Effector CD8-positive, alpha-beta T cell (primary cell): Measurements from ENCODE around the gene MAP2K5.

Source experiments
- DNase-seq: peaks from one replicate; lab custom pipeline; 2025; lab: John Stamatoyannopoulos, UW

The MAP2K5 gene

GRCh38 chr15:67839499-67839928 lies 297.0 kb downstream of the MAP2K5 start:
- DNase-seq: no peak

DNA sequence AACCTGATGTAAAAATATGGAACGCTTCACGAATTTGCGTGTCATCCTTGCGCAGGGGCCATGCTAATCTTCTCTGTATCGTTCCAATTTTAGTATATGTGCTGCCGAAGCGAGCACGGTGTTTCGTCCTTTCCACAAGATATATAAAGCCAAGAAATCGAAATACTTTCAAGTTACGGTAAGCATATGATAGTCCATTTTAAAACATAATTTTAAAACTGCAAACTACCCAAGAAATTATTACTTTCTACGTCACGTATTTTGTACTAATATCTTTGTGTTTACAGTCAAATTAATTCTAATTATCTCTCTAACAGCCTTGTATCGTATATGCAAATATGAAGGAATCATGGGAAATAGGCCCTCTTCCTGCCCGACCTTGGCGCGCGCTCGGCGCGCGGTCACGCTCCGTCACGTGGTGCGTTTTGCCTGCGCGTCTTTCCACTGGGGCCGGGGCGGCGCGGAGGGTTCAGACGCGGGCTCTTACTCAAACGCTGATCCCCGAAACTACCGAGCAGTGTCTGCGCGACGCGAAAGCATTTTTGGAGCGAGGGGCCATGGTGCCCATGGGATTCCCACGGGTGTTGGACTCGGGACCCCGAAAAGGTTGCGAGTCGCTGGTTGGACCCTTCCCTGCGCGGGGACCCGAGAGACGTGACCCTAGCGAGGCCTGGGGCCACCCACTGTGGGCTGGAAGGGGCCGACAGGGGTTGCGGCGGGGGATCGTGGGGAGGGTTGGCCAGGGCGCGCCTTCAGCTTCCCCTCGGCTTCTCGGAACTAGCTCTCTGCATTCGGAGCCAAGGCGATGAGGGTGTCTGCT lies 297.6 kb downstream of the MAP2K5 start, which contains the start of gene RNU6-1:
TSS of gene RNU6-1 (minus strand) at position 117 of the 820 bp plus-strand sequence.
- DNase-seq: peak; percentile 92

- DNase-seq: no peak
Observed at GRCh38 chr15:67840749-67841512, 298.4 kb downstream of the MAP2K5 start.

DNA sequence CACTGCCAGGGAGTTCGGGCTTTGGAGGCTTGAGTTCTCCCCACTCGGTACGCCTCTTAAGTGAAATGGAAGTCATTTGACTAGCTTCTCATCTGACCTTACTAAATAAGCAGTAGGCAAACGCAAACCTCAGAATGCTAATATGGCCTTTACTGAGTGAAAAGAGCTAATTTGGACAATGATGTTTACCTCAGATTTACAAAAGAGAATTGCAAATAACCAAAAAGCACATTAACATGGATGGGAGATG lies 298.9 kb downstream of the MAP2K5 start:
- no peak for DNase-seq

- no peak for DNase-seq
Observed at GRCh38 chr15:67843092-67843501, 300.6 kb downstream of the MAP2K5 start.

DNA sequence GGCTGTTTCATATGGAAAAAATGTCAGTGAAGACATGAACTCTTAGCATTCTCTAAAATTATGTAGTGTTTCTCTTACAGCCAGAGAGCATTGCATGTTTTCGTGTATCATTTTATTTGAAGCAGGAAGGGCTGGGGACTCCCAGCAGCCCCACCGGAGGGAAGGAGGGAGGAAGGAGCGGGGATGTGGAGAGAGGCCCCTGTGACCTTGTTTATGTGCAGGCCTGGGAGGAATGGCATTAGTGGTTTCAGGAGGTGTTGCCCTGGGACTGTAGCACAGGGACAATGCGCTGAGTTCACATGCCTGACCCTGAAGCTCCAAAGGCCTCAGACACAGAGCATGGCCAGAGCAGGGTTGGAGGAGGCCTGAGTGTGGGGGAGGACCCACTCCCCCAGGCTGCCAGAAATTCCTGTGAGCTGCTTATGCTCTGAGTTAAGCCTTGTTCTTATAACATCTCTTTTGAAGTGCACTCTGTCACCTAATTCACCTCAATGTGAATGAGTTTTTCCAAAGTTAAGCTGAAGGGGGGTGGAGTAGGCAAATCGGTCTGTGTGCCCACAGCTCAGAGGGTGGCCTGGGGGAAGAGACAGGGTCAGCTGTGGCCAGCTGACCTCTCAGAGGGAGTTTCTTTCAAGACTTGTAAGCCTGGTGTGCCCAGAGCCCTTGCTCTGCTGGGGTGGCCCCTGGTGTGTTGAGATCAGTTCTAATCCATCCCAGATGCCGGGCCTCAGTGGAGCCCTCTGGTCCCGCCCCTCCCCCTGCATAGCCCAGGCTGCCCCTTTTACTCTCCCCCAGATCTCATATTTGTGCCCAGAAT lies 301.3 kb downstream of the MAP2K5 start:
- no peak for DNase-seq

DNA sequence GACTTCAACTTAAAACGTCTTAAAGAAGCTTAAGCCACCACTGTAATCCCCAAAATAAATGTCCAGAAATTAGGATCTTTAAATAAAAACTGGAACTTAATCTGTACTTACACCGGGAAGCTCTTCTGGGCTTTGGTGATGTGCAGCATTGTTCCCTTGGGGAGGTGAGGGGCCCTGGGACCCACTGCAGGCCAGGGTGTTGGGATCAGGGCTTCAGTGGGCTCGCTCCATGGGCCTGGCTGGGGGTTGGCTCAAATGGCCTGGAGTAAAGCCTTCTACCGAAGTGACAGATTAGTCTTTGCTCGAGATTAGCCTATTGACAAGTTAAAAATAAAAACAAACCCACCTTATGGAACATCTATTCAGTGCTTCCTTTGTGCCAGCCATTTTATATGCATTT lies 303.5 kb downstream of the MAP2K5 start:
- no peak for DNase-seq

GRCh38 chr15:67849538-67849937 lies 307.0 kb downstream of the MAP2K5 start:
- no peak for DNase-seq

DNA sequence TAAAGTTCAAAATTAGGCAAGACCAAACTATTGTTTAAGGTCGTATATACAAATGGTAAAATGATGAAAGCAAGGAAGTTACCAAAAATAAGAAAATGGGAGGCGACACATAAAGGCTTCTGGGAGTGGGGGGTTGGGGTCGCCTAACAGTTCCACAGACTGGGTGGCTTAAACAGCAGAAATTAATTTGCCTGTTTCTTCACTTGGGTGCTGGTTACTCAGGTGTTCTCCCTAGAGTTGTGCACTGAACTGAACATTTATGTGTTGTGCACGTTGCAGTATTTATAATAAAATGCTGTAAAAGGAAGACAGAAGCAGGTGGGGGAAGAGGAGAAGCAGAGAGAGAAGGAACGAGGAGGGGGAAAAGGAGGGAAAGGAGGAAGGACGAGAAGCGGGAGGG lies 307.8 kb downstream of the MAP2K5 start:
- DNase-seq: no peak

- DNase-seq: no peak
Observed at GRCh38 chr15:67850994-67851571, 308.6 kb downstream of the MAP2K5 start.

DNA sequence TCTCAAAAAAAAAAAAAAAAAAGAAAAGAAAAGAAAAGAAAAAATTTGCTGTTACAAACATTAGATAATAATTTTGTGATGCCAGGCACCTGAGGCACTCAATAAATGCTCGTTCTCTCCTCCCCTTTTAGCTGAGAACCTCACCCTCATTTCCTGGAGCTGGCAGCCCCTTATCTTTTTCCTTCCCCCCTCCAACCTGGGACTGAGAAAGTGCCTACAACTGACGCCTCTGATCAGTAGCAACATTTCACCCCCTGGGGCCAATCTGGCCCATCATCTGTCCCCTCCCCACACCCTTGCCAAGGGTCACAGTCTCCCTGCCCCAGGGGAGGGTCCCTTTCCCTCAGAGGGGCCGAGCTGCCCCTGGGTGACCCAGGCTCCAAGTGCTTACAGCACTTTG lies 309.9 kb downstream of the MAP2K5 start:
- DNase-seq: no peak

DNA sequence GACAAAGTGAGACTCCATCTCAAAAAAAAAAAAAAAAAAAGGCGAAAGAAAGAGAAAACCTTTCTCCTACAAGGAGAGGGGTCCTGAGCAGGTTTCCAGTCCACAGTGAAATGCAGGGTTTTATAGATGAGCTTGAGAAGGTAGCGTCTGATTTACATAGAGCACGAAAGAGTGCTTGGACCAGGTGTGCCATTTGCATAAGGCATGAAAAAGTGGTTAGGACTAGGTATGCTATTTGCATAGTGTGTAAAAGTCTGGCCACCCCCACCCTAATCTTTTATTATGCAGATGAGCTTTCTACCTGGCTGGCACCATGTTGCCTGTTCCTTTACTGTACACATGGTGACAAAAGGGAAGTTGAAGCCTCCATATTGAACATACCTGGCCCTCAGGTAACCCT lies 311.0 kb downstream of the MAP2K5 start:
- no peak for DNase-seq

DNA sequence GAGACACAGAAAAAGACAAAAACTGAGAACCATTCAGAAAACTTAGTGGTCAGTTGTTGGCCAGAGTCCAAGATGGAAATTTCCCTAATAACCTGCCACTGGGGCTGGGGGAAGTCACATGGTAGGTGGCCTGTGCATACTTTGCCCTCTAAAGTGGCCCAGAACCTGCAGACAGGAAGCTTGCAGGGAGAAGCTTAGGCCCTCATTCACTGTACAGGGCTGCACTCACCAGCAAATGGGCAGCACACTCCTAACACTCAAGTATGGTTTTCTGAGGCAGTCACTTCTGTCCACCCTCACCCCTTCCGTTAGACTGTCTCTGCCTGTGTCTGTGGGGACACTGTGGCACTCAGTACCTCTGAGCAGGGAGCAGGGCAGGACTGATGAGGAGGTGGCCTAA lies 311.9 kb downstream of the MAP2K5 start:
- DNase-seq: no peak

DNA sequence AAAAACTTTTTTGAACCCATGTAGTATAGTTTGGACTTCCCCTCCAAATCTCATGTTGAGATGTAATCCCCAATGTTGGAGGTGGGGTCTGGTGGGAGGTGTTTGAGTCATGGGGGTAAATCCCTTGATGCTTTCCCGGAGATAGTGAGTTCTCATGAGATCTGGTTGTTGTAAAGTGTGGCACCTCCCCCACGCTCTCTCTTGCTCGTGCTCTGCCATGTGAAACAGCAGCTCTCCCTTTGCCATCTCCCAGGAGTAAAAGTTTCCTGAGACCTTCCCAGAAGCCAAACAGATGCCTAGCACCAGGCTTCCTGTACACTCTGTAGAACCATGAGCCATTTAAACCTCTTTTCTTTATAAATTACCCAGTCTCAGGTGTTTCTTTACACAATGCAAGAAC lies 313.3 kb downstream of the MAP2K5 start:
- no peak for DNase-seq
